ENCODE data around the gene NARF. TPM values are rescaled to one million over a fixed set of nuclear protein-coding genes. Genes with fewer than 3 reads are reported as not detected.

Gene NARF
- total and polyA plus RNA-seq, 2 donors (not counting 1 experiment from before 2014, with no cell fraction given): 92.4 to 103 TPM

DNA sequence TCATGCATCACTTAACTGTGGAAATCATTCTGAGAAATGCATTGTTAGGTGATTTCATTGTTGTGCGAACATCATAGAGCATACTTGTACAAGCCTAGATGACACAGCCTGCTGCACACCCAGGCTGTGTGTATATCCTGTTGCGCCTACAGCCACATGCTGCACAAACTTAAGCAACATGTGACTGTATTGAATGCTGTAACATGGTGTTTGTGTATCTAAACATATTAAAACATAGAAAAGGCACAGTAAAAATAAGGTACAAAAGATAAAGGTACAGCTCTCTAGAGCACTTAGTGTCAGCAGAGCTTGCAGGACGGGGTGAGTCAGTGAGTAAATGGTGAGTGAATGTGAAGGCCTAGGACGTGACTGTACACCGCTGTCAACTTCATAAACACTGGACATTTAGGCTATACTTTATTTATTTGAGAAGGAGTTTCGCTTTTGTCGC, 72.9 kb downstream of the NARF start:
- Histone ChIP-seq H3K4me2 (replicated peaks; ENCODE audit: low read depth, low read length, poor library complexity, severe bottlenecking) (peak overlapping the region; percentile 7), H4K20me1 (ENCODE audit: control insufficient read depth, insufficient read depth, low read length, poor library complexity, severe bottlenecking) (peaks cover 94% of the 10 kb centered on the region), H3K9ac (ENCODE audit: low read length) (no peak overlapping the region), H3K27me3 (replicated peaks in 1 of 4; ENCODE audit: control extremely low read depth in 1 of 4, control insufficient read depth in 3 of 4, insufficient read depth in 4 of 4, low read length in 3 of 4) (no peaks in the 10 kb centered on the region), H3K4me1 (ENCODE audit: control insufficient read depth in 2 of 2, insufficient read depth in 2 of 2, low read length in 2 of 2) (peaks cover 10 to 13% of the 10 kb centered on the region in 2 donors), H3K36me3 (replicated peaks in 1 of 2; ENCODE audit: control extremely low read depth in 1 of 2, control insufficient read depth in 1 of 2, extremely low read depth in 1 of 2, insufficient read depth in 2 of 2, low read length in 1 of 2) (no peaks in the 10 kb centered on the region), H2AFZ (ENCODE audit: insufficient read depth, low read depth, low read length, poor library complexity, severe bottlenecking) (no peak overlapping the region), H3K9me3 (ENCODE audit: control extremely low read depth in 1 of 3, control insufficient read depth in 2 of 3, insufficient read depth in 1 of 3, low read length in 2 of 3) (no peaks in the 10 kb centered on the region), H3K4me3 (ENCODE audit: control extremely low read depth in 1 of 5, extremely low read depth in 1 of 5, insufficient read depth in 1 of 5, low read depth in 2 of 5, low read length in 4 of 5) (no peak overlapping the region), H3K79me2 (ENCODE audit: control insufficient read depth, insufficient read depth, low read length) (peaks cover 99% of the 10 kb centered on the region), H3K27ac (ENCODE audit: low read length in 2 of 2) (no peak overlapping the region)
- DNase-seq (no peak), ATAC-seq (ENCODE audit: low read depth) (no peak)
- Mint-ChIP-seq H3K27me3 (no peaks in the 10 kb centered on the region), H3K4me1 (peaks cover 52% of the 10 kb centered on the region), H3K27ac (no peak overlapping the region), H3K4me3 (no peak overlapping the region), H3K9me3 (ENCODE audit: insufficient read depth) (no peaks in the 10 kb centered on the region)
- intact Hi-C loops (cut with micrococcal nuclease): no loop called here
- ChIA-PET CTCF (no interaction called here), POLR2A (no interaction called here)
- no peak for TF ChIP-seq EZH2 (IDR thresholded peaks at IDR 0.05; ENCODE audit: borderline replicate concordance, insufficient read depth, low read depth, low read length, poor library complexity, severe bottlenecking)
- TF ChIP-seq, protein P1, sequence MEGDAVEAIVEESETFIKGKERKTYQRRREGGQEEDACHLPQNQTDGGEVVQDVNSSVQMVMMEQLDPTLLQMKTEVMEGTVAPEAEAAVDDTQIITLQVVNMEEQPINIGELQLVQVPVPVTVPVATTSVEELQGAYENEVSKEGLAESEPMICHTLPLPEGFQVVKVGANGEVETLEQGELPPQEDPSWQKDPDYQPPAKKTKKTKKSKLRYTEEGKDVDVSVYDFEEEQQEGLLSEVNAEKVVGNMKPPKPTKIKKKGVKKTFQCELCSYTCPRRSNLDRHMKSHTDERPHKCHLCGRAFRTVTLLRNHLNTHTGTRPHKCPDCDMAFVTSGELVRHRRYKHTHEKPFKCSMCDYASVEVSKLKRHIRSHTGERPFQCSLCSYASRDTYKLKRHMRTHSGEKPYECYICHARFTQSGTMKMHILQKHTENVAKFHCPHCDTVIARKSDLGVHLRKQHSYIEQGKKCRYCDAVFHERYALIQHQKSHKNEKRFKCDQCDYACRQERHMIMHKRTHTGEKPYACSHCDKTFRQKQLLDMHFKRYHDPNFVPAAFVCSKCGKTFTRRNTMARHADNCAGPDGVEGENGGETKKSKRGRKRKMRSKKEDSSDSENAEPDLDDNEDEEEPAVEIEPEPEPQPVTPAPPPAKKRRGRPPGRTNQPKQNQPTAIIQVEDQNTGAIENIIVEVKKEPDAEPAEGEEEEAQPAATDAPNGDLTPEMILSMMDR (IDR thresholded peaks at IDR 0.05): no peak
- 88% methylated on average over 2 of the region's 7 CpGs for WGBS (ENCODE audit: insufficient coverage)

DNA sequence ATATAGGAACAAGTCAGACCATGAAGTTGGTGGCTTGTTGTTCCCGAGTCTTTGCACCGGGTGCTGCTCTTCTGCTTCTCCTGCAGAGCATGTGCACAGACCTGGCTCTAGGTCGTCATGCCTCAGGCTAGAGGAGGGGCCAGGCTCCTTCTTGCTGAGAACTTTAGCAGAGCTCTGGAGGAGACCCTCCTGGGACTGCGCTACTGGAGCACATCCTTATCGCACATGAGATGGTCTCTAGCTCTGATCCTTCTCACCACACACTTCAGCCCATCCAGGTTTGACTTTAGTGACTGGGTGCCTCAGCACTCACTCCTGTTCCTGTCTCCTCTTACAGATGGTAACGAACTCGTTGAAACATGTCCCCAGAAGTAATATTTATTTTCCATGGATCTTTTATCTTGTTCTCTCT, 75.9 kb downstream of the NARF start:
- H3K27ac ChIP-seq (ENCODE audit: low read length in 2 of 2): no peak overlapping the region
- no peaks in the 10 kb centered on the region for H3K27me3 ChIP-seq (replicated peaks in 1 of 4; ENCODE audit: control extremely low read depth in 1 of 4, control insufficient read depth in 3 of 4, insufficient read depth in 4 of 4, low read length in 3 of 4)
- ChIA-PET POLR2A (no interaction called here), CTCF (interaction anchor here (1.3 kb wide), 1 partner anchor 19 kb away, joined by 5 read pairs; no protein-coding TSS in a partner anchor)
- no peak overlapping the region for H3K4me2 ChIP-seq (replicated peaks; ENCODE audit: low read depth, low read length, poor library complexity, severe bottlenecking)
- DNase-seq (no peak), ATAC-seq (ENCODE audit: low read depth) (no peak)
- 81% methylated on average over 5 of the region's 7 CpGs for WGBS (ENCODE audit: insufficient coverage)
- no peak overlapping the region for H2AFZ ChIP-seq (ENCODE audit: insufficient read depth, low read depth, low read length, poor library complexity, severe bottlenecking)
- Mint-ChIP-seq H3K4me1 (peaks cover 44% of the 10 kb centered on the region), H3K9me3 (ENCODE audit: insufficient read depth) (no peaks in the 10 kb centered on the region), H3K27ac (no peak overlapping the region), H3K4me3 (no peak overlapping the region), H3K27me3 (no peaks in the 10 kb centered on the region)
- H3K79me2 ChIP-seq (ENCODE audit: control insufficient read depth, insufficient read depth, low read length): peaks cover 98% of the 10 kb centered on the region
- no peaks in the 10 kb centered on the region for H3K36me3 ChIP-seq (replicated peaks in 1 of 2; ENCODE audit: control extremely low read depth in 1 of 2, control insufficient read depth in 1 of 2, extremely low read depth in 1 of 2, insufficient read depth in 2 of 2, low read length in 1 of 2)
- peaks cover 10 to 17% of the 10 kb centered on the region in 2 donors for H3K4me1 ChIP-seq (ENCODE audit: control insufficient read depth in 2 of 2, insufficient read depth in 2 of 2, low read length in 2 of 2)
- TF ChIP-seq, protein P1 (IDR thresholded peaks at IDR 0.05): no peak
- TF ChIP-seq EZH2 (IDR thresholded peaks at IDR 0.05; ENCODE audit: borderline replicate concordance, insufficient read depth, low read depth, low read length, poor library complexity, severe bottlenecking): no peak
- no peak overlapping the region for H3K4me3 ChIP-seq (ENCODE audit: control extremely low read depth in 1 of 5, extremely low read depth in 1 of 5, insufficient read depth in 1 of 5, low read depth in 2 of 5, low read length in 4 of 5)
- intact Hi-C loops (cut with micrococcal nuclease): no loop called here
- peaks cover 95% of the 10 kb centered on the region for H4K20me1 ChIP-seq (ENCODE audit: control insufficient read depth, insufficient read depth, low read length, poor library complexity, severe bottlenecking)
- H3K9ac ChIP-seq (ENCODE audit: low read length): no peak overlapping the region
- no peaks in the 10 kb centered on the region for H3K9me3 ChIP-seq (ENCODE audit: control extremely low read depth in 1 of 3, control insufficient read depth in 2 of 3, insufficient read depth in 1 of 3, low read length in 2 of 3)
